ENCODE measurements around the gene UTP14C.

DNA sequence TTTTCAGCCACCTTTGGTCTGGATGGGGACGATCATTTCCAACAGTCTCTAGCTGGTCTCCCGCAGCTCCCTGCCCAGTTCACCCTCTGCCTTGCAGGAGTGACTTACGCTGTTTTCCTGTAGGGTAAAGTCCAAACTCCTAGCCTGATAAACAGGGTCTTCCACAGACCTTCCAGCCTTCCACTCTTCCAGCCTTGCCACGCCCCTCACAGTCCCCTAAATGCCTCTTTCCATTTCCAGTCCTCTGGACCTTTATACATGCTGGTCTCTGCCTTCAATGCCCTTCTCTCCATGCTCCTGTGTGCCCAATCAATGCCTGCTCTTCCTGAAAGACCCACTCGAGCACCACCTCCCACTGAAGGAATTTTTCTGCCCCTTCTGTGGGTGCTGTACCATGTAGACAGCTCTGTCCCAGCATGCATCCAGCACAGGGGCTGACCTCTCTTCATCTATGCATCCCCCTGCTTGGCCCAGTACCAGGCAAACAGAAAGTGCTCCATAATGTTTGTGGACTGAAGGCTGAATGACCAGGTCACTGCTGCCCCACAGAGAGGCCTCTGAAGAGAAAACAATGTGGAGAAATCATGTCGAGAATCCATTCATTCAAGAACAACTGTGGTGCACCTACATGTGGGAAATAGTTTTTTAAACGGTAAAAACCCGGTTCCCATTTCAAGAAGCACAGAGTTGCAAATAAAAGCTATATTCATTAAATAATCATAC lies 17.8 kb upstream of the UTP14C start:
- TF ChIP-seq, protein P1, sequence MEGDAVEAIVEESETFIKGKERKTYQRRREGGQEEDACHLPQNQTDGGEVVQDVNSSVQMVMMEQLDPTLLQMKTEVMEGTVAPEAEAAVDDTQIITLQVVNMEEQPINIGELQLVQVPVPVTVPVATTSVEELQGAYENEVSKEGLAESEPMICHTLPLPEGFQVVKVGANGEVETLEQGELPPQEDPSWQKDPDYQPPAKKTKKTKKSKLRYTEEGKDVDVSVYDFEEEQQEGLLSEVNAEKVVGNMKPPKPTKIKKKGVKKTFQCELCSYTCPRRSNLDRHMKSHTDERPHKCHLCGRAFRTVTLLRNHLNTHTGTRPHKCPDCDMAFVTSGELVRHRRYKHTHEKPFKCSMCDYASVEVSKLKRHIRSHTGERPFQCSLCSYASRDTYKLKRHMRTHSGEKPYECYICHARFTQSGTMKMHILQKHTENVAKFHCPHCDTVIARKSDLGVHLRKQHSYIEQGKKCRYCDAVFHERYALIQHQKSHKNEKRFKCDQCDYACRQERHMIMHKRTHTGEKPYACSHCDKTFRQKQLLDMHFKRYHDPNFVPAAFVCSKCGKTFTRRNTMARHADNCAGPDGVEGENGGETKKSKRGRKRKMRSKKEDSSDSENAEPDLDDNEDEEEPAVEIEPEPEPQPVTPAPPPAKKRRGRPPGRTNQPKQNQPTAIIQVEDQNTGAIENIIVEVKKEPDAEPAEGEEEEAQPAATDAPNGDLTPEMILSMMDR (IDR thresholded peaks at IDR 0.05), result no peak
- TF ChIP-seq EZH2phosphoT487 (IDR thresholded peaks at IDR 0.05), result no peak
